ENCODE data around the gene HBE1.
"Not testable (repeated sequence)": the region's sequence is repeated elsewhere in the genome, so short reads cannot be mapped to it uniquely, and the experiment has no call there.

HBE1 gene

DNA sequence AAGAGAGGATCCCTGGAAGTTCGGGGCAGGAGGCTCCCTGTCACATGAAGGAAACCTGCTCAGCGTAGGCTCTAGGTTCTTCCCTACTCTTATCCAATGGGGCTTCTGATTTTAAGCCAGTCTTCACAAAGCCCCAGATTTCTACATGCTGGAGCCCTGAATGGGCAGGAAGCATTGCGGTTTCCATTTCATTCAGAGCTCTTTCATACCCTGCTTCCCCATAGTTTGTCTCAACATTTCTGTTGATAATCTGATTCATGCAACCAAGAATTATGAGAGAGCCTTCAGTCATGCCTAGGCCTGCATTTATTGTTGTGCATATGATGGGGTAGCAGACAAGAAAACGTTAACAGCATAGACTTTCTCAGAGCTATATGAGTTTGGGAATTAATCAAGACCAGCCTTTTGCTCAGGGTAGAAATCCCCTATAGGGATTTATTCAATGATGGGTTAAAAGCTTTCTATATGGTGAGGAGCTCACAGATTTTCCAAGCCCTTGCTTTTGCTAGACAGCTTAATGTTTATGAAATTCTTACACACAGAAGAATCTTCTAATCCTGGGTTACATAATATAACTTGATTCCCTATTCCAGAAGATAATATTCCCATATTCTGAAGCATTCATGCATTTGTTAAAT lies 16.1 kb upstream of the HBE1 start:
- no peak for DNase-seq (ENCODE audit: low spot score)

GRCh38 chr11:5284637-5285036 lies 14.9 kb upstream of the HBE1 start:
- no peak for DNase-seq (ENCODE audit: low spot score)

DNA sequence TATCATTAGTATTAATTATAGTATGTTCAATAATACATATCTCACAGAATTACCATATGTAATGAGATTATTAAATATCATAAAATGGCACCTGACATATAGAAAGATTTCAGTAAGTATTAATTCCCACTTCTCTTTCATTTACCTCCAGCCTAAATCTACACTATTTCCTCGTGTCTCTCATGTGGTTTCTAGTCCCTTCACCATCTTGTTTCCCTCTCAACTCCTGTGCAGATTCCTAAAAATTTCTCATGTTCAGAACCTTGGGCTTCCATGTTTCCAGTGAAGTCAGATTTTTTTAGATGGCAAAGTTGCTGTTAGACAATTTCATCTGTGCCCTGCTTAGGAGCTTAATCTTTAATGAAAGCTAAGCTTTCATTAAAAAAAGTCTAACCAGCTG lies 14.1 kb upstream of the HBE1 start:
- no peak for DNase-seq (ENCODE audit: low spot score)

- no peak for DNase-seq (ENCODE audit: low spot score)
These were observed 13.3 kb upstream of the HBE1 start for GRCh38 chr11:5283086-5283485.

DNA sequence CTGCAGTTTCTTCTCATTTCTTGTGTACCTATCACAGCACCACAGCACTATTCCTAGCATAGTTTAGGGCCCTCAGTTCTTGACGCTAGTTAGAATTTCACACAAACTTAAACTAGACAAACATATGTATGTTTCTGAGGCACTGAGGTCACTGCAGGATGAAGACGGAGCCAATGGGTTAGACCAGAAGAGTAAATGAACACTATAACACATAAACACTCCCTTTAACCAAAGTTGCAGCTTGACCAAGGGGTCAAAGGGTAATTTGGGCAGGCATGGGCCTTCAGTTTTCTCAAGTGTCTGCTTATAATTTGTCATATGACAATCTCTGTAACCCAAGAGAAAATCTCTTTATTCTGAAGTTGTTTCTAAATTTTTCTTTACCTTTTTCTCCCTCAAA lies 12.9 kb upstream of the HBE1 start:
- no peak for DNase-seq (ENCODE audit: low spot score)

DNA sequence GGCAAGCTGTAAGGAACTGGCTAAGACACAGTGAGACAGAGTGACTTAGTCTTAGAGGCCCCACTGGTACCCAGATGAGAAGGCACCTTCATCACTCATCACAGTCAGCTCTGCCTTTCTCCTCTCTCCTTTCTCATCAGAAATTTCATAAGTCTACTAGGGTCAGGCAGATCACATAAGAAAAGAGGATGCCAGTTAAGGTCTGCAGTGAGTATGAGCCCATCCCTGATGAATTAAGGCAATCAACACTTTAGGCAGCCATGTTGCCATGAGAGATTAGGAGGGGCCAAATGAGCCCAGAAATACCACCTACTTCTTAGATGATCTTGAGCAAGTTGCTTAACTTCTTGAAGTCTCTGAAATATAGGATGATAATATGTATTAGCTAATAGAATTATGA lies 11.9 kb upstream of the HBE1 start:
- no peak for DNase-seq (ENCODE audit: low spot score)

DNA sequence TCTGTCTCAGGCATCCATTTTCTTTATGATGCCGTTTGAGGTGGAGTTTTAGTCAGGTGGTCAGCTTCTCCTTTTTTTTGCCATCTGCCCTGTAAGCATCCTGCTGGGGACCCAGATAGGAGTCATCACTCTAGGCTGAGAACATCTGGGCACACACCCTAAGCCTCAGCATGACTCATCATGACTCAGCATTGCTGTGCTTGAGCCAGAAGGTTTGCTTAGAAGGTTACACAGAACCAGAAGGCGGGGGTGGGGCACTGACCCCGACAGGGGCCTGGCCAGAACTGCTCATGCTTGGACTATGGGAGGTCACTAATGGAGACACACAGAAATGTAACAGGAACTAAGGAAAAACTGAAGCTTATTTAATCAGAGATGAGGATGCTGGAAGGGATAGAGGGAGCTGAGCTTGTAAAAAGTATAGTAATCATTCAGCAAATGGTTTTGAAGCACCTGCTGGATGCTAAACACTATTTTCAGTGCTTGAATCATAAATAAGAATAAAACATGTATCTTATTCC lies 10.9 kb upstream of the HBE1 start:
- peak; percentile 99 for DNase-seq (ENCODE audit: low spot score)

DNA sequence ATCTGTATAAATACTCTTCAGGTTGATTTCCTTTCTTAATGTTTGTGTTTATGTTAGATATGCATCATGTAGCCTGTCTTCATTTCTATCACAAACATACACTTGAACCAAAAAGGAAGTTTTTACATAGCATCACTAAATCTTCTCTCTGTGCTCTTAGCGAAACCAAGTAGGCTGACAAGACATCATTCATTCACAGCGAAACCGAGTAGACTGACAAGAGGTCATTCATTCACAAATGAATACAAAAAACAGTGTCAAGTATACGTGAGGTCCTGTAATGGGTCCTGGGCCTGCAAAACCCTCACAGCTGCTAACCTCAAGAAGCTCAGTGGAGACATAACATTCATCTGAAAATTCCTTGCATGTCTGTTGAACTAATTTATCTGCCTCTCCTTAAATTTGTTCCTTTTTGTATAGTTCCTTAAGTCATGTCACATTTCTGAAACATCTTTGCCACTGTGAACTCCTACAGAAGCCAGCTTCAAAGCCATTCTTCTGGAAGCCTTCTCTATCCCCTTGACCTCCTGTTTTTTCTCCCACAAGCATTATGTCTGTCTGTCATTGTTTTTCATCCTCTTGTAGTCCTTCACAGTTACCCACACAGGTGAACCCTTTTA lies 9.8 kb upstream of the HBE1 start:
- DNase-seq (ENCODE audit: low spot score) = no peak

DNA sequence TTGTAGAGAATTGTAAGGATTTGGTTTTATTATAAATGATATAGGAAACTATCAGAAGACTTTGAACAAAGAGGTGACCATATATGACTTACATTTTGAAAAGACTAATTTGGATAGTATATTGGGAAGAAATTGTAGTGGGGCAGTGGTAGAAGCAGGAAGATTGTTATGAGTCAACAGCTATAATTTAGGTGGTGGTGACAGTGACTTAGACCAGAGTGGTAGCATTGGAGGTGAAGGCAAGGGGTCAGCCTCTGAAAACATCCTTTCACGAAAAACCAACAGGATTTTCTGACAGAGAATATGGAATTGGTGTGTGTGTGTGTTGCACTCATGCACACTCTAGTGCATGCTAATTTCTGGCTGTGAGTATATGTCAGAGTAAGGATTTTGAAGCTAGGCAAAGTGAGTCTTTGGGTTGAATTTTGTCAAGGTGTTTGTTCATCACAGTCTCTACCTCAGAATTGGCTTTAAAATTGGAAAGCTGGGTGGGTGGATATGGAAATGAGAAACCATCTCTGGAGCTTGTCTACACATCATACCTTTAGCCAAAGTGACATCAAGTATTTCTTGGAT lies 8.2 kb upstream of the HBE1 start:
- DNase-seq (ENCODE audit: low spot score) = no peak

- no peak for DNase-seq (ENCODE audit: low spot score)
These were observed 7.0 kb upstream of the HBE1 start for GRCh38 chr11:5276697-5277096.

GRCh38 chr11:5275369-5276110 lies 5.8 kb upstream of the HBE1 start:
- DNase-seq (ENCODE audit: low spot score) = no peak

GRCh38 chr11:5274395-5274794 lies 4.7 kb upstream of the HBE1 start:
- no peak for DNase-seq (ENCODE audit: low spot score)

DNA sequence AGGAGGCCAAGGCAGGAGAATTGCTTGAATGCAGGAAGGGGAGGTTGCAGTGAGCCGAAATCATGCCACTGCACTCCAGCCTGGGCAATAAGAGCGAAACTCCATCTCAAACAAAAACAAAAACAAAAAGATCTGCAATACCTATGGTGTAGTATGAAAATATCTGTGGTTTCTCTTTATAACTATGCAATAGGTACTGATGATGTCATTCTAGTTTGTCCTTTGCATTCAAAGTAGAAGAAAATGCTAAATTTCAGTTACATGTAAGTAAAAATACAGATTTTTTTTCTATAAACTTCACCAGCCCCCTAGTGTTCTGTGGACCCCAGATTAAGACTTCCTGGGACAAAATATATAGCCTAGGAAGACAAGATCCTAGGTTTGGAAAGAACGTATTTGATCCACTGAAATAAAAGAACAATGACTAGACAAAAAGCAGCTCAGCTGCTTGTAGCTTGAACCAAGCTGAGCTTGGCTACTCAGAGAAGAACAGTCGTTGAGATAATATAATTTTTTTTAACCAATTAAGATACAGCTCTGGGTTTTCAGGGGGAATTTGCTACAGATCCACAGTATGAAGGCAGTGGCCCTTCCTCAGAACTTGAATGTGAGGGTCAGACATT lies 2.8 kb upstream of the HBE1 start:
- DNase-seq (ENCODE audit: low spot score) = no peak

- no peak for DNase-seq (ENCODE audit: low spot score)
These were observed 2.6 kb downstream of the HBE1 start for GRCh38 chr11:5267033-5267563.

GRCh38 chr11:5266609-5267008 lies 3.1 kb downstream of the HBE1 start:
- DNase-seq (ENCODE audit: low spot score) = no peak

DNA sequence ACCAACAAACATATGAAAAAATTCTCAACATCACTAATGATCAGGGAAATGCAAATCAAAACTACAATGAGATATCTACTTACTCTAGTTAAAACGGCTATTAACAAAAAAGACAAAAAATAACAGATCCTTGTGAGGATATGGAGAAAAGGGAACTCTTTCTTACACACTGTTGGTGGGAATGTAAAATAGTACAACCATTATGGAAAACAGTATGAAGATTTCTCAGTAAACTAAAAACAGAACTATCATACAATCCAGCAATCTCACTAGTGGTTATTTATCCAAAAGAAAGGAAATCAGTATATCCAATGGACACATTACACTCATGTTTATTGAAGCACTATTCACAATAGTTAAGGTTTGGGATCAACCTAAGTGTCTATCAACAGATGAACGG lies 3.9 kb downstream of the HBE1 start:
- DNase-seq (ENCODE audit: low spot score) = no peak

- DNase-seq (ENCODE audit: low spot score) = no peak
These were observed 11.0 kb downstream of the HBE1 start for GRCh38 chr11:5258543-5259262.

DNA sequence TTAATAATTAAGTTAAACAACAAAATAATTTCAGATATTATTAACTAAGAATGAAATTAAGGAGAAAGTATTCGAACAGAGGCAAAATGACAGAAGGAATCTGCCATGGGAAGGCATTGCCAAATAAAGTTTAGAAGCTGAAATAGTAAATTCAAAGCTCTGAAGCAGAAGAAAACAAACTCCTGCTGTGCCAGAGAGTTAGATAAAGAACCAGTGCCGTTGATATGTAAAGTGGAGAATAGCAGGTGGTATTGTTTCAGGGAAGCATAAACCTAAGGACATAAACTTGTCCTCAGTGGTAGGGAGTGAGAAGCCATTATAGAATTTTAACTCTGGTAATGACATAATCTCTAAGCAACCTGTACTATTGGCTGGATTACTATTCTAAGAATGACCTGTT lies 12.4 kb downstream of the HBE1 start:
- no peak for DNase-seq (ENCODE audit: low spot score)

GRCh38 chr11:5254646-5255413 lies 14.9 kb downstream of the HBE1 start, which contains the start of gene HBG2:
Gene HBG2 (minus strand): TSS chr11:5254781. CDS start chr11:5254728, 53 bp downstream.
- DNase-seq (ENCODE audit: low spot score) = not testable (repeated sequence)

- DNase-seq (ENCODE audit: low spot score) = not testable (repeated sequence)
These were observed 15.7 kb downstream of the HBE1 start for GRCh38 chr11:5254023-5254422.

DNA sequence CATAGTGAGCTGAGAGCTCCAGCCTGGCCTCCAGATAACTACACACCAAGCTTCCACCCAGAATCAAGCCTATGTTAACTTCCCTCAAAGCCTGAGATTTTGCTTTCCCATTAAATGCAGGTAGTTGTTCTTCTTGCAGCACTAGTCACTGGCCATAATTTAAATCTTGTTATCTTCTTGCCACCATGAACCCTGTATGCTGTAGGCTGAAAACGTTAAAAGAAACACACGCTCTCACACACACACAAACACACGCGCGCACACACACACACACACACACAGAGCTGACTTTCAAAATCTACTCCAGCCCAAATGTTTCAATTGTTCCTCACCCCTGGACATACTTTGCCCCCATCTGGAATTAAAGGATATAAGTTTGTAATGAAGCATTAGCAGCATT lies 16.3 kb downstream of the HBE1 start:
- DNase-seq (ENCODE audit: low spot score) = not testable (repeated sequence)
